ENCODE measurements around the gene ARHGAP44.

ARHGAP44 gene

GRCh38 chr17:12790249-12791106 lies 1.2 kb downstream of the ARHGAP44 start:
- TF ChIP-seq GATA3 (IDR thresholded peaks at IDR 0.05; ENCODE audit: low read depth, low read length): no peak

DNA sequence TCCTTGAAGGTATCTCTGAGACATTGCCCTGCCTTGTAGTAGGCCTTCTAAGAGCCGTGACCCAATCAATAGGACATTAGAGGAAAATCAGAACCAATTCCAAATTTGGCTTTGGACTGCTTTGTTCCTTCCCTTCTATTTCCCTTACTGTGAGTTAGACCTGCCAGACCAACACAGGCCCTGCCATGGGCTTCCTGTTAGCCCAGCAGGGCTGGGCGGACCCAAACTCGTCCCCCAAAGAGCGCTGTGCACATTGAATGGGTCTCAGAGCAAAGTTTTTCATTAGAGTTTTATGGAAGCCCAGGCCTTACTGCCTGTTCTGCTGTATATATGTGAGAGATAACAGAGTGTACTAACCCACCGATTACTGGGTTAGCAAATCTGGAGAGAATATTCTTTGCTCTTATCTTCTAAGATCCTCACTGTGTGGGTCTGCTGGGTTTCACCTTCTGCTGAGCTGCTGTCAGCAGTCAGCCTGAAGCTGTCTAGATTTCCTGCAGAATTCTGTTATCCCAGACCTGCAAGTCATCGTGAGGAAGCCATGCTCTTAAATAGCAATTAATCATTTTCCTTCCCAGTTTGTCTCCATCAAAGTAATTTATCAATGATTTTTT lies 5.7 kb downstream of the ARHGAP44 start:
- TF ChIP-seq GATA3 (IDR thresholded peaks at IDR 0.05; ENCODE audit: low read depth, low read length) (no peak), GATA2 (IDR thresholded peaks at IDR 0.05; ENCODE audit: low read depth, low read length) (no peak)

GRCh38 chr17:12800855-12801365 lies 11.6 kb downstream of the ARHGAP44 start:
- TF ChIP-seq GATA3 (IDR thresholded peaks at IDR 0.05; ENCODE audit: low read depth, low read length): no peak
- no peak for TF ChIP-seq GATA2 (IDR thresholded peaks at IDR 0.05; ENCODE audit: low read depth, low read length)

DNA sequence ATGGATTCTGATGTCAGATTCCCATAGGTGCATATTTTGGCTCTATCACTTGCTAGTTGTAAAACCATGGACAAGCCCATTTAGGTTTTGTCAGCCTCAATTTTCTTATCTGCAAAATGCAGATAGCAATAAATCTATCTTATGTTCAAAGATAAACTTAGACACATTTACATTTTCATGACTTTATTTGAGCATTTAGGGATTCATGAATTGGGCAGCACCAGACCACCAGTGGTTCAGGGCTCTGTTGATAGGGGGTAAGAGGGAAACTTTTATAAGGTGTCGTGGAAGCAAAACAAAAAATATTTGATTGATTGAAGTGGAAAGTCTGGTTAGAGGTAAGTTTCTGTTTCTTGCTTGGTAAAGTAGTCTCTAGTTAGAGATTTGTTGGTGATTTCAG lies 17.3 kb downstream of the ARHGAP44 start:
- TF ChIP-seq GATA3 (IDR thresholded peaks at IDR 0.05; ENCODE audit: low read depth, low read length): no peak
- TF ChIP-seq GATA2 (IDR thresholded peaks at IDR 0.05; ENCODE audit: low read depth, low read length): no peak

- TF ChIP-seq GATA3 (IDR thresholded peaks at IDR 0.05; ENCODE audit: low read depth, low read length) (no peak), GATA2 (IDR thresholded peaks at IDR 0.05; ENCODE audit: low read depth, low read length) (no peak)
These were observed 19.4 kb downstream of the ARHGAP44 start for GRCh38 chr17:12808723-12809122.

DNA sequence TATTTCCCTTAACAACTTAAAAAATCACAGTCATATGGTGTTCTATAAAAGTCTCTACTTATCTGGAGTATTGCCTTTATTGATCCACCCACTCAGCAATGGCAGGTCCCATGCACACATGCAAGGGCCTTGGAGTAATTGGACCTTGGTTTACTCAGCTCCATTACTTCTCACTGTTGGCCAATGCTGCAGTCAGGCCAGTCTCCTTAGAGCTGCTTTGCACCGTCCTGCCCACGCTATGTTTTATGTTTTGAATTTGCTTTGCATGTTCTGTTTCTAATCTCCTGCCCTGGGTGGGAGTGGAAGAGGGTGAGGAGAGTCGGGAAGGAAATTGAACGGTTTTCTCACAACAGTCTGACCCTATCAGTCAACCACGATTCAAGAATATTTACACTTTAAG lies 23.6 kb downstream of the ARHGAP44 start:
- no peak for TF ChIP-seq GATA2 (IDR thresholded peaks at IDR 0.05; ENCODE audit: low read depth, low read length)
- no peak for TF ChIP-seq GATA3 (IDR thresholded peaks at IDR 0.05; ENCODE audit: low read depth, low read length)

GRCh38 chr17:12813664-12814063 lies 24.4 kb downstream of the ARHGAP44 start:
- no peak for TF ChIP-seq GATA3 (IDR thresholded peaks at IDR 0.05; ENCODE audit: low read depth, low read length)
- no peak for TF ChIP-seq GATA2 (IDR thresholded peaks at IDR 0.05; ENCODE audit: low read depth, low read length)

DNA sequence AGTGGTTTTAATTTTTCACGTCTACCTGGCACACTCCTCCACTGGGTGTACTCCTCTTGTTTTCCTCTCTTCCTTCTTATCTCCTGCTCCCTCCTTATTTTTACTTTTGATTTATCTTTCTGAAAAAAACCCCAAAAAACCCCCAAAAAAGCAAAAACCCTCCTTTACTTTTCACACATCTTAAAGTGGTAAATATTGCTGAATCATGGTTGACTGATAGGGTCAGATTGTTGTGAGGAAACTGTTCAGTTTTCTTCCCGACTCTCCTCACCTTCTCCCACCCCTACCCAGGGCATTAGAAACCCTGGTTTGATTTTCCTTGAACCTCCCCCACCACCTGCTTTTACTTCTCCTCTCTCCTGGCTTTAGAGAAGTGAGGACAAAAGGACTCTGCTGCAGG lies 25.4 kb downstream of the ARHGAP44 start:
- TF ChIP-seq GATA3 (IDR thresholded peaks at IDR 0.05; ENCODE audit: low read depth, low read length) (no peak), GATA2 (IDR thresholded peaks at IDR 0.05; ENCODE audit: low read depth, low read length) (no peak)

DNA sequence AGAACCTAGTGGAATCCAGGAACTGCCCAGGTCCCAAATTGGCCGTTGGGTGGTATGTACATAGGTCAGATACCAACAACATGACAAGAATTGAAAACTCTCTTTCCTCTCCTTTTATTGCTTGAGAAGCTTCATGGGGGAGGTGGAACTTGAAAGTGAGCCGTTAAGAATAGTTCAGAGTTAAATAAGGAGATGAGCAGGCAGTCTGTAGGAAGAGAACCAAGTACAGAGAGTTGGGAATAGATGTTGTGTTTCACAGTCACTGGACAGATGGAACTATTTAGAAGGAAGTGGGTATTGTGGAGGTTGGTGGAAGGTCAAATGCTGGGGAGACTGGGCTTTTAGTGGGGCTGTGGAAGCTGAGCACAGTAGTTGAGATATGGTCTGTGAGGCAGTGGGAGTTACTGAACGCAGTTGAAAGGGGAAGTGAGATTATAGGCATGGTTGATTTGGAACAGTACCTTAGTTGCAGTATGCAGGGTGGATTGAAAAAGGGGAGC lies 26.4 kb downstream of the ARHGAP44 start:
- TF ChIP-seq GATA2 (IDR thresholded peaks at IDR 0.05; ENCODE audit: low read depth, low read length) (no peak), GATA3 (IDR thresholded peaks at IDR 0.05; ENCODE audit: low read depth, low read length) (no peak)

- TF ChIP-seq GATA3 (IDR thresholded peaks at IDR 0.05; ENCODE audit: low read depth, low read length) (no peak), GATA2 (IDR thresholded peaks at IDR 0.05; ENCODE audit: low read depth, low read length) (no peak)
These were observed 32.2 kb downstream of the ARHGAP44 start for GRCh38 chr17:12821376-12821940.

- no peak for TF ChIP-seq GATA2 (IDR thresholded peaks at IDR 0.05; ENCODE audit: low read depth, low read length)
- no peak for TF ChIP-seq GATA3 (IDR thresholded peaks at IDR 0.05; ENCODE audit: low read depth, low read length)
These were observed 37.1 kb downstream of the ARHGAP44 start for GRCh38 chr17:12826431-12826830.

GRCh38 chr17:12830777-12831247 lies 41.5 kb downstream of the ARHGAP44 start:
- TF ChIP-seq GATA3 (IDR thresholded peaks at IDR 0.05; ENCODE audit: low read depth, low read length): no peak
- TF ChIP-seq GATA2 (IDR thresholded peaks at IDR 0.05; ENCODE audit: low read depth, low read length): no peak

- no peak for TF ChIP-seq GATA3 (IDR thresholded peaks at IDR 0.05; ENCODE audit: low read depth, low read length)
These were observed 42.5 kb downstream of the ARHGAP44 start for GRCh38 chr17:12831839-12832238.

- no peak for TF ChIP-seq GATA2 (IDR thresholded peaks at IDR 0.05; ENCODE audit: low read depth, low read length)
- TF ChIP-seq GATA3 (IDR thresholded peaks at IDR 0.05; ENCODE audit: low read depth, low read length): no peak
These were observed 49.7 kb downstream of the ARHGAP44 start for GRCh38 chr17:12839042-12839441.
